Neural cell (in vitro differentiated cells): ENCODE measurements around the gene SLC37A1. TPM values are rescaled to one million over a fixed set of nuclear protein-coding genes. Genes with fewer than 3 reads are reported as not detected.

Source experiments
- H2AFZ ChIP-seq: fragments of 200-600, 300-800 bp; sonication (generic), shearing (Covaris generic); 2 replicates; pipeline ENCODE4 v1.6.0; 2014; ENCODE audit warnings: low read depth, mild to moderate bottlenecking, antibody characterized with exemption, low read length, moderate library complexity
- H3F3A ChIP-seq: fragments of 200-600 bp; shearing (Covaris generic); 2 replicates; pipeline ENCODE4 v1.6.1; 2016; ENCODE audit warnings: mild to moderate bottlenecking, moderate library complexity, mixed read lengths, antibody characterized with exemption, low read length; ENCODE audit not compliant: insufficient read depth, poor library complexity, severe bottlenecking
- H3K27ac ChIP-seq: fragments of 200-600, 300-800 bp; sonication (generic), shearing (Covaris generic); 2 replicates; pipeline ENCODE4 v1.5.1; 2014; ENCODE audit warnings: mild to moderate bottlenecking, low read length, moderate library complexity
- H3K27me3 ChIP-seq: fragments of 300-800, 200-600 bp; sonication (generic), shearing (Covaris generic); 2 replicates; pipeline ENCODE4 v1.6.0; 2014; ENCODE audit warnings: mild to moderate bottlenecking, low read depth, low read length, moderate library complexity; ENCODE audit not compliant: insufficient read depth
- H3K36me3 ChIP-seq: fragments of 300-800, 200-600 bp; sonication (generic), shearing (Covaris generic); 2 replicates; pipeline ENCODE4 v1.5.1; 2014; ENCODE audit warnings: mild to moderate bottlenecking, antibody characterized with exemption, low read length, moderate library complexity; ENCODE audit not compliant: insufficient read depth
- H3K4me2 ChIP-seq: fragments of 300-800, 200-600 bp; sonication (generic), shearing (Covaris generic); 2 replicates; pipeline ENCODE4 v1.6.0; 2014; ENCODE audit warnings: mild to moderate bottlenecking, low read length
- H3K4me3 ChIP-seq: fragments of 300-800, 200-600 bp; sonication (generic), shearing (Covaris generic); 2 replicates; pipeline ENCODE4 v1.5.1; 2014; ENCODE audit warnings: mild to moderate bottlenecking, low read length, moderate library complexity
- H3K79me2 ChIP-seq: fragments of 200-600 bp; shearing (Covaris generic); replicated peaks from 2 replicates; pipeline ENCODE4 v1.6.0; 2014; ENCODE audit warnings: mild to moderate bottlenecking, low read length, moderate library complexity; ENCODE audit not compliant: insufficient read depth
- H3K9ac ChIP-seq: fragments of 300-800, 200-600 bp; sonication (generic), shearing (Covaris generic); 2 replicates; pipeline ENCODE4 v1.6.1; 2016; ENCODE audit warnings: mild to moderate bottlenecking, low read length, mixed read lengths
- H3K9me2 ChIP-seq: fragments of 200-600 bp; shearing (Covaris generic); 2 replicates; pipeline ENCODE4 v1.6.1; 2016; ENCODE audit warnings: mild to moderate bottlenecking, low read length, mixed read lengths; ENCODE audit not compliant: insufficient read depth
- H3K9me3 ChIP-seq: fragments of 200-600, 300-800 bp; sonication (generic), shearing (Covaris generic); 2 replicates; pipeline ENCODE4 v1.6.1; 2016; ENCODE audit warnings: mild to moderate bottlenecking, mixed run types, low read length, moderate library complexity, mixed read lengths
- H4K20me1 ChIP-seq: fragments of 200-600 bp; shearing (Covaris generic); 2 replicates; pipeline ENCODE4 v1.6.1; 2016; ENCODE audit warnings: mild to moderate bottlenecking, mixed run types; ENCODE audit not compliant: insufficient read depth
- CTCF ChIP-seq: fragments of 450-650 bp; IDR thresholded peaks from 2 replicates; pipeline ENCODE4 v1.5.1; 2014; ENCODE audit warnings: antibody characterized with exemption, mild to moderate bottlenecking, moderate library complexity; ENCODE audit not compliant: poor library complexity, severe bottlenecking
- EP300 ChIP-seq: fragments of 450-650 bp; conservative IDR thresholded peaks from 2 replicates; pipeline ENCODE4 v1.6.1; 2014; ENCODE audit warnings: antibody characterized with exemption, mild to moderate bottlenecking, moderate library complexity; ENCODE audit not compliant: poor library complexity, severe bottlenecking
- EZH2 ChIP-seq: fragments of 200-600, 300-800 bp; shearing (Covaris generic), sonication (generic); IDR thresholded peaks from 2 replicates; pipeline ENCODE4 v1.6.1; 2014; ENCODE audit warnings: antibody characterized with exemption, low read length, borderline replicate concordance, mild to moderate bottlenecking; ENCODE audit not compliant: insufficient read depth, poor library complexity, severe bottlenecking
- MXI1 ChIP-seq: fragments of 450-650 bp; conservative IDR thresholded peaks from 2 replicates; pipeline ENCODE4 v1.6.1; 2014; ENCODE audit warnings: antibody characterized with exemption, mild to moderate bottlenecking; ENCODE audit not compliant: poor library complexity, severe bottlenecking
- POLR2AphosphoS5 ChIP-seq: IDR thresholded peaks from 2 replicates; pipeline ENCODE4 v1.6.1; 2012
- RAD21 ChIP-seq: fragments of 450-650 bp; conservative IDR thresholded peaks from 2 replicates; pipeline ENCODE4 v1.6.1; 2014; ENCODE audit warnings: antibody characterized with exemption, mild to moderate bottlenecking, moderate library complexity
- REST ChIP-seq: IDR thresholded peaks from 2 replicates; pipeline ENCODE4 v1.6.1; 2012; ENCODE audit warnings: borderline replicate concordance
- SMC3 ChIP-seq: fragments of 450-650 bp; conservative IDR thresholded peaks from 2 replicates; pipeline ENCODE4 v1.6.1; 2014; ENCODE audit warnings: antibody characterized with exemption, mild to moderate bottlenecking, moderate library complexity; ENCODE audit not compliant: poor library complexity
- TAF1 ChIP-seq: IDR thresholded peaks from 2 replicates; pipeline ENCODE4 v1.6.1; 2012; ENCODE audit warnings: low read depth
- polyA plus RNA-seq: library from polyadenylated mRNA; depleted of rRNA; stranded (reverse); fragments of >200 nt; gene quantifications from 2 replicates; pipeline ENCODE4 v1.2.3, GENCODE V29; 2014

The SLC37A1 gene
- polyA plus RNA-seq, 1 donor from 2014 or later = 60.7 TPM

- no peak for TF ChIP-seq REST
Observed at GRCh38 chr21:42590431-42591131, 76.9 kb downstream of the SLC37A1 start (continued).

GRCh38 chr21:42591170-42591869 lies 77.7 kb downstream of the SLC37A1 start:
- Histone ChIP-seq H3K9ac (no peak overlapping the region), H3K27ac (no peak overlapping the region), H3F3A (no peaks in the 10 kb centered on the region), H3K9me3 (no peaks in the 10 kb centered on the region), H3K9me2 (no peaks in the 10 kb centered on the region), H3K27me3 (no peaks in the 10 kb centered on the region), H3K4me3 (no peak overlapping the region), H4K20me1 (no peaks in the 10 kb centered on the region), H3K36me3 (no peaks in the 10 kb centered on the region), H3K79me2 (no peaks in the 10 kb centered on the region), H2AFZ (no peak overlapping the region), H3K4me2 (no peak overlapping the region)
- TF ChIP-seq TAF1 = no peak
- no peak for TF ChIP-seq SMC3

GRCh38 chr21:42592156-42592820 lies 78.6 kb downstream of the SLC37A1 start:
- Histone ChIP-seq H3K79me2 (no peaks in the 10 kb centered on the region), H2AFZ (no peak overlapping the region), H3K9me2 (no peaks in the 10 kb centered on the region), H3K36me3 (no peaks in the 10 kb centered on the region), H3K27ac (no peak overlapping the region), H3K4me2 (no peak overlapping the region), H4K20me1 (no peaks in the 10 kb centered on the region), H3K9ac (no peak overlapping the region), H3F3A (no peaks in the 10 kb centered on the region), H3K4me3 (no peak overlapping the region), H3K9me3 (no peaks in the 10 kb centered on the region), H3K27me3 (no peaks in the 10 kb centered on the region)
- TF ChIP-seq TAF1 (no peak), EP300 (no peak), EZH2 (no peak), MXI1 (no peak), REST (no peak), POLR2AphosphoS5 (no peak), CTCF (no peak), SMC3 (no peak), RAD21 (no peak)
